Measurements from ENCODE around the gene SLC30A4.
A peak's percentile ranks its signal among the peaks of the same experiment; 100 is the strongest.
"Not testable (repeated sequence)": the region's sequence is repeated elsewhere in the genome, so short reads cannot be mapped to it uniquely, and the experiment has no call there.

SLC30A4 gene

DNA sequence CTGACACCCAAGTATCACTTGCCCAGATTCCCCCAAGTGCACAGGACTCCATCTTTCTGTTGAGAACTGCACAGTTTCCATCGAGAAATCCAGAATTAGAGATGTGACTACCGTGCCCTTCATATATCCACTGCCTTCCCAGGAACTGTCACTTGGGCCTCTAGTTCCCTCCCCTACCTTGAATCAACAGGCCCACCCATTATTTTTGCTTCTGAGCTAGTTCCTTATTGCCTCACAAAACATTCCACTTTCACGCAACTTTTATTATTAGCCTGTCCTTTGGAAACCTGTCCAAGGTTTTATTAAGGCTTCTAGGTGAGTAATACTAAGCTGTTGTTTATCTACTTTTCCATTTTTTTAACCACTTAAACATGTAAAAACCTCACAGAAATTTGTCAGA lies 17.1 kb upstream of the SLC30A4 start:
- TF ChIP-seq, protein P1, sequence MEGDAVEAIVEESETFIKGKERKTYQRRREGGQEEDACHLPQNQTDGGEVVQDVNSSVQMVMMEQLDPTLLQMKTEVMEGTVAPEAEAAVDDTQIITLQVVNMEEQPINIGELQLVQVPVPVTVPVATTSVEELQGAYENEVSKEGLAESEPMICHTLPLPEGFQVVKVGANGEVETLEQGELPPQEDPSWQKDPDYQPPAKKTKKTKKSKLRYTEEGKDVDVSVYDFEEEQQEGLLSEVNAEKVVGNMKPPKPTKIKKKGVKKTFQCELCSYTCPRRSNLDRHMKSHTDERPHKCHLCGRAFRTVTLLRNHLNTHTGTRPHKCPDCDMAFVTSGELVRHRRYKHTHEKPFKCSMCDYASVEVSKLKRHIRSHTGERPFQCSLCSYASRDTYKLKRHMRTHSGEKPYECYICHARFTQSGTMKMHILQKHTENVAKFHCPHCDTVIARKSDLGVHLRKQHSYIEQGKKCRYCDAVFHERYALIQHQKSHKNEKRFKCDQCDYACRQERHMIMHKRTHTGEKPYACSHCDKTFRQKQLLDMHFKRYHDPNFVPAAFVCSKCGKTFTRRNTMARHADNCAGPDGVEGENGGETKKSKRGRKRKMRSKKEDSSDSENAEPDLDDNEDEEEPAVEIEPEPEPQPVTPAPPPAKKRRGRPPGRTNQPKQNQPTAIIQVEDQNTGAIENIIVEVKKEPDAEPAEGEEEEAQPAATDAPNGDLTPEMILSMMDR (IDR thresholded peaks at IDR 0.05; ENCODE audit: unreplicated experiment in 3 of 3): no peak
- Mint-ChIP-seq H3K4me3 (no peak overlapping the region), H3K36me3 (ENCODE audit: low read depth) (no peaks in the 10 kb centered on the region), H3K27me3 (ENCODE audit: low read depth) (no peaks in the 10 kb centered on the region), H3K9me3 (no peaks in the 10 kb centered on the region), H3K27ac (no peak overlapping the region), H3K4me1 (peaks cover 23% of the 10 kb centered on the region)

DNA sequence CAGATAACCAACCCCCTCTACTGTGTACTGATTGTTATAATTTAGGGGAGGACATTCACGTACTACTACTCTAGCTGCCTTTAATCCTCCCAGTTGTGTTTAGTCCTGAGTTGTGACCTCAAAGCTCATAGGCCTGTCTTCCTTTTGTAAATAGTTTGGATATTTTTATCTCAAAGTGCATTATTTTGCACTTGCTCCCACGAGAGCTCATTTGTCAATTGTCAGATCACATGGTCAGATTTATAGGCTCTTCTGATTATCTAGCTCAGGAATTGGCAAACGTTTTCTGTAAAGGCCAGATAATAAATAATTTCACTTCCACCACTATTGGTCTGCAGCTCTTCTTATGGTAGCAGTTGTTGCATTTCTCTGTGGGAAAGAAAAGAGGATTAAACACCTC lies 14.4 kb upstream of the SLC30A4 start:
- H3K27ac Mint-ChIP-seq: peak overlapping the region in 2 of 3 experiments; percentile 50 to 64
- H3K36me3 Mint-ChIP-seq (ENCODE audit: low read depth): no peaks in the 10 kb centered on the region
- no peaks in the 10 kb centered on the region for H3K9me3 Mint-ChIP-seq
- H3K27me3 Mint-ChIP-seq (ENCODE audit: low read depth): peaks cover 4% of the 10 kb centered on the region
- TF ChIP-seq, protein P1 (IDR thresholded peaks at IDR 0.05; ENCODE audit: unreplicated experiment in 3 of 3): no peak
- H3K4me3 Mint-ChIP-seq: no peak overlapping the region
- peaks cover 27% of the 10 kb centered on the region for H3K4me1 Mint-ChIP-seq

GRCh38 chr15:45535486-45536042 lies 13.0 kb upstream of the SLC30A4 start:
- no peak overlapping the region for H3K4me3 Mint-ChIP-seq
- H3K4me1 Mint-ChIP-seq: peaks cover 28% of the 10 kb centered on the region
- H3K27me3 Mint-ChIP-seq (ENCODE audit: low read depth): peaks cover 4% of the 10 kb centered on the region
- TF ChIP-seq, protein P1 (IDR thresholded peaks at IDR 0.05; ENCODE audit: unreplicated experiment in 3 of 3): no peak
- peak overlapping the region in 2 of 3 experiments; percentile 35 to 48 for H3K27ac Mint-ChIP-seq
- H3K36me3 Mint-ChIP-seq (ENCODE audit: low read depth): no peaks in the 10 kb centered on the region
- H3K9me3 Mint-ChIP-seq: no peaks in the 10 kb centered on the region

DNA sequence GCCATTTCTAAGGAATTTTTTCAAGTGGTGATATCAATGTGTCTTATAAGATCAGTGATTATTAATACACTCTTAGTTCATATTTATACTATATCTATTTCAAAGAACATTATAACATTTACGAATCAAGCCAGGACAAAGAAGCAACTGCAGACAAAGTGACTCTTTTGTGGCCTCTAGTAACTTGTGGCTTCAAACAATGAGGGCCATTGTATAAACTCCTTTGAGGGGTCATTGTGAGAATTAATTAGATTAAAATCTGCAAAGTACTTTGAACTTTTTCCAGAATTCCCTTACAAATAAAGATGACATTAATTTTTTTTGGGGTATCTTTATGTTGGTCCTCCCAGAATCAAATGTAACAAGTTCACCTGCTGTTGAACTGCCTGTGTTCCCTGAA lies 12.3 kb upstream of the SLC30A4 start:
- no peaks in the 10 kb centered on the region for H3K36me3 Mint-ChIP-seq (ENCODE audit: low read depth)
- TF ChIP-seq, protein P1 (IDR thresholded peaks at IDR 0.05; ENCODE audit: unreplicated experiment in 3 of 3): no peak
- no peak overlapping the region for H3K27ac Mint-ChIP-seq
- H3K27me3 Mint-ChIP-seq (ENCODE audit: low read depth): peaks cover 5% of the 10 kb centered on the region
- H3K9me3 Mint-ChIP-seq: no peaks in the 10 kb centered on the region
- H3K4me1 Mint-ChIP-seq: peaks cover 28% of the 10 kb centered on the region
- no peak overlapping the region for H3K4me3 Mint-ChIP-seq

DNA sequence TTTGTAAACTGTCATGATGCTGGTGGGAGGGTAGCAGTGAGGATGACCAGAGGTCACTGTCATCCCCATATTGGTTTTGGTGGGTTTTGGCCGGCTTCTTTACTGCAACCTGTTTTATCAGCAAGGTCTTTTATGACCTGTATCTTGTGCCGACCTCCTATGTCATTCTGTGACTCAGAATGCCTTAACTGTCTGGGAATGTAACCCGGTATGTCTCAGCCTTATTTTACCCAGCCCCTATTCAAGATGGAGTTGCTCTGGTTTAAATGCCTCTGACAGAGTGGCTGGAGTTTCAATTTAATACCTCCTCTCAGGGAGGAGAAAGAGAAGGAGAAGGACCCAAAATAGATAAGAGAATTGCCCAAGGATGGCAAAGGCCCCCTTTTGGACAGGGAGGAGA lies 10.3 kb upstream of the SLC30A4 start:
- not testable (repeated sequence) for H3K27ac Mint-ChIP-seq; H3K36me3 Mint-ChIP-seq (ENCODE audit: low read depth); H3K9me3 Mint-ChIP-seq; H3K4me3 Mint-ChIP-seq; H3K27me3 Mint-ChIP-seq (ENCODE audit: low read depth)
- H3K4me1 Mint-ChIP-seq: peaks cover 24% of the 10 kb centered on the region

- H3K4me1 Mint-ChIP-seq: peaks cover 5% of the 10 kb centered on the region
- H3K36me3 Mint-ChIP-seq (ENCODE audit: low read depth): no peaks in the 10 kb centered on the region
- TF ChIP-seq, protein P1 (IDR thresholded peaks at IDR 0.05; ENCODE audit: unreplicated experiment in 3 of 3): no peak
- no peak overlapping the region for H3K4me3 Mint-ChIP-seq
- peaks cover 9% of the 10 kb centered on the region for H3K27me3 Mint-ChIP-seq (ENCODE audit: low read depth)
- H3K27ac Mint-ChIP-seq: peak overlapping the region in 1 of 3 experiments; percentile 0
- no peaks in the 10 kb centered on the region for H3K9me3 Mint-ChIP-seq
Measured at GRCh38 chr15:45529613-45530012, 7.1 kb upstream of the SLC30A4 start.
